ENCODE data around the gene POLDIP3. TPM values are rescaled to one million over a fixed set of nuclear protein-coding genes. Genes with fewer than 3 reads are reported as not detected.
"Not testable (repeated sequence)": the region's sequence is repeated elsewhere in the genome, so short reads cannot be mapped to it uniquely, and the experiment has no call there.

Gene POLDIP3
- total and polyA plus RNA-seq, 2 of the 4 experiments (the other 2 are of a cell fraction), result 33.9 to 43.6 TPM

- H4K91ac ChIP-seq (ENCODE audit: insufficient read depth, low read depth, low read length); DNase-seq; H3K4me1 ChIP-seq (ENCODE audit: control insufficient read depth, insufficient read depth, low read length); H3K4me2 ChIP-seq (ENCODE audit: low read depth, low read length); H4K20me1 ChIP-seq (ENCODE audit: insufficient read depth, low read length); H2AK9ac ChIP-seq (replicated peaks; ENCODE audit: low read depth, low read length, poor library complexity); H2BK120ac ChIP-seq (ENCODE audit: low read depth, low read length); H3K79me1 ChIP-seq (ENCODE audit: low read depth in 1 of 2, low read length in 2 of 2); intact Hi-C loops (cut with micrococcal nuclease); H2AFZ ChIP-seq (replicated peaks; ENCODE audit: low read length, poor library complexity); POLR2A ChIA-PET (ENCODE audit: unreplicated experiment); H2BK15ac ChIP-seq (ENCODE audit: low read depth, low read length); H2AK5ac ChIP-seq (ENCODE audit: low read depth, low read length); H3K18ac ChIP-seq (ENCODE audit: low read depth, low read length); H3K4ac ChIP-seq (ENCODE audit: low read depth, low read length); H3K23ac ChIP-seq (ENCODE audit: low read depth, low read length); dilution Hi-C loops (cut with HindIII; ENCODE audit: low sequenced_read_pairs, unreplicated experiment); in situ Hi-C loops (cut with MboI; ENCODE audit: low sequenced_read_pairs); H3K9me3 ChIP-seq (ENCODE audit: control insufficient read depth, insufficient read depth, low read length); H3K56ac ChIP-seq (ENCODE audit: extremely low read depth, insufficient read depth, low read length); H3K27ac ChIP-seq (ENCODE audit: insufficient read depth, low read length); H2BK20ac ChIP-seq (ENCODE audit: low read depth, low read length); CTCF ChIA-PET; H3K4me3 ChIP-seq (ENCODE audit: insufficient read depth, low read depth, low read length); H3K9ac ChIP-seq (ENCODE audit: low read depth, low read length); ATAC-seq (ENCODE audit: low read depth); H2BK5ac ChIP-seq (ENCODE audit: low read depth, low read length, poor library complexity, severe bottlenecking); H3K14ac ChIP-seq (replicated peaks; ENCODE audit: low read depth, low read length); H4K5ac ChIP-seq (ENCODE audit: low read depth, low read length); BruUV-seq (replicated peaks); H3K9me1 ChIP-seq (ENCODE audit: insufficient read depth, low read length); H3K27me3 ChIP-seq (ENCODE audit: control insufficient read depth, insufficient read depth, low read length); H4K8ac ChIP-seq (ENCODE audit: low read depth in 2 of 2, low read length in 2 of 2): not testable (repeated sequence)
- H3K36me3 ChIP-seq (ENCODE audit: control insufficient read depth, insufficient read depth, low read length), result peaks cover 10% of the 10 kb centered on the region
- no CpG with 5 or more reads among the region's 6 CpGs for WGBS, 2 experiments (ENCODE audit: extremely low coverage in 2 of 2, insufficient read length in 1 of 2)
Measured at GRCh38 chr22:42567950-42568349, 46.7 kb downstream of the POLDIP3 start.
